ENCODE measurements around the gene SPI1.
"Not testable (repeated sequence)": the region's sequence is repeated elsewhere in the genome, so short reads cannot be mapped to it uniquely, and the experiment has no call there.

SPI1 gene

GRCh38 chr11:47317064-47317828, 61.1 kb downstream of the SPI1 start:
- DNase-seq: no peak

GRCh38 chr11:47316501-47316900, 61.8 kb downstream of the SPI1 start:
- not testable (repeated sequence) for DNase-seq

GRCh38 chr11:47314992-47315391, 63.4 kb downstream of the SPI1 start:
- DNase-seq: no peak

GRCh38 chr11:47308050-47308823, 70.1 kb downstream of the SPI1 start:
- no peak for DNase-seq

GRCh38 chr11:47306484-47306844, 71.9 kb downstream of the SPI1 start:
- no peak for DNase-seq

GRCh38 chr11:47305734-47306483, 72.4 kb downstream of the SPI1 start:
- DNase-seq: no peak

Data from effector CD8-positive, alpha-beta T cell (primary cell).